IMR-90 (cell line): ENCODE measurements around the gene SPEF2. TPM values are rescaled to one million over a fixed set of nuclear protein-coding genes. Genes with fewer than 3 reads are reported as not detected.

Source experiments
- ATAC-seq: fragments of 200-7000 bp; cut with Tn5 transposase; 2 replicates; pipeline ENCODE4 v1.9.1; 2020; ENCODE audit warnings: low read depth, mild to moderate bottlenecking, moderate library complexity
- BruUV-seq: library from RNA; stranded (reverse); fragments of 400-500 nt; replicated peaks from 2 replicates; lab custom pipeline; 2021; lab: Mats Ljungman, UMichigan
- CTCF ChIA-PET: fragments of 300-600 bp; formaldehyde crosslinking; extraction: SDS; loops from one replicate; lab custom pipeline; 2021; ENCODE audit warnings: antibody characterized with exemption; lab: Yijun Ruan, JAX
- POLR2A ChIA-PET: fragments of 300-600 bp; sonication (Branson Sonifier 250); formaldehyde crosslinking; loops from one replicate; lab custom pipeline; 2022; ENCODE audit warnings: antibody characterized with exemption; ENCODE audit not compliant: unreplicated experiment; lab: Charles Lee
- DNase-seq: peaks from one replicate; pipeline ENCODE4 v3.0.0; 2013
- H2AFZ ChIP-seq: replicated peaks from 2 replicates; pipeline ENCODE3; 2013; ENCODE audit warnings: low read length, mild to moderate bottlenecking; ENCODE audit not compliant: poor library complexity
- H2AK5ac ChIP-seq: 2 replicates; pipeline ENCODE4 v1.6.1; 2013; ENCODE audit warnings: low read depth, low read length, inconsistent platforms
- H2AK9ac ChIP-seq: replicated peaks from 2 replicates; pipeline ENCODE3; 2013; ENCODE audit warnings: mild to moderate bottlenecking, low read depth, low read length, moderate library complexity; ENCODE audit not compliant: poor library complexity
- H2BK120ac ChIP-seq: 2 replicates; pipeline ENCODE4 v1.6.1; 2013; ENCODE audit warnings: low read depth, low read length, inconsistent platforms
- H2BK15ac ChIP-seq: 3 replicates; pipeline ENCODE4 v1.6.1; 2013; ENCODE audit warnings: low read depth, low read length, inconsistent platforms
- H2BK20ac ChIP-seq: 2 replicates; pipeline ENCODE4 v1.6.1; 2013; ENCODE audit warnings: low read depth, mild to moderate bottlenecking, inconsistent platforms, low read length, moderate library complexity
- H2BK5ac ChIP-seq: 2 replicates; pipeline ENCODE4 v1.6.1; 2013; ENCODE audit warnings: mild to moderate bottlenecking, low read depth, low read length, inconsistent platforms; ENCODE audit not compliant: poor library complexity, severe bottlenecking
- H3K14ac ChIP-seq: replicated peaks from 2 replicates; pipeline ENCODE4 v1.6.1; 2013; ENCODE audit warnings: low read depth, low read length, inconsistent platforms
- H3K18ac ChIP-seq: 2 replicates; pipeline ENCODE4 v1.6.1; 2013; ENCODE audit warnings: low read depth, low read length, control low read depth
- H3K23ac ChIP-seq: 2 replicates; pipeline ENCODE4 v1.6.1; 2013; ENCODE audit warnings: low read depth, low read length, inconsistent platforms
- H3K27ac ChIP-seq: 2 replicates; pipeline ENCODE4 v1.5.1; 2013; ENCODE audit warnings: mild to moderate bottlenecking, control low read depth, low read length; ENCODE audit not compliant: insufficient read depth
- H3K27me3 ChIP-seq: 2 replicates; pipeline ENCODE4 v1.6.1; 2013; ENCODE audit warnings: low read length; ENCODE audit not compliant: control insufficient read depth, insufficient read depth
- H3K36me3 ChIP-seq: 2 replicates; pipeline ENCODE4 v1.6.1; 2013; ENCODE audit warnings: low read length, mixed read lengths; ENCODE audit not compliant: control insufficient read depth, insufficient read depth
- H3K4ac ChIP-seq: 2 replicates; pipeline ENCODE4 v1.6.1; 2013; ENCODE audit warnings: low read depth, low read length, inconsistent platforms
- H3K4me1 ChIP-seq: 2 replicates; pipeline ENCODE4 v1.6.1; 2013; ENCODE audit warnings: low read length, mixed read lengths; ENCODE audit not compliant: control insufficient read depth, insufficient read depth
- H3K4me2 ChIP-seq: 2 replicates; pipeline ENCODE4 v1.6.1; 2013; ENCODE audit warnings: low read depth, mild to moderate bottlenecking, control low read depth, low read length, moderate library complexity
- H3K4me3 ChIP-seq: 2 replicates; pipeline ENCODE4 v1.5.1; 2013; ENCODE audit warnings: low read depth, mild to moderate bottlenecking, control low read depth, low read length, moderate library complexity; ENCODE audit not compliant: insufficient read depth
- H3K56ac ChIP-seq: 2 replicates; pipeline ENCODE4 v1.6.1; 2013; ENCODE audit warnings: low read length, inconsistent platforms; ENCODE audit not compliant: insufficient read depth; ENCODE audit errors: extremely low read depth
- H3K79me1 ChIP-seq, 2 experiments: 2 replicates each; pipeline ENCODE4 v1.6.1; 2013; ENCODE audit warnings: low read length in 2 of 2, inconsistent platforms in 1 of 2, low read depth in 1 of 2
- H3K9ac ChIP-seq: 2 replicates; pipeline ENCODE4 v1.6.1; 2013; ENCODE audit warnings: low read depth, low read length, control low read depth
- H3K9me1 ChIP-seq: 2 replicates; pipeline ENCODE4 v1.6.1; 2013; ENCODE audit warnings: low read length, inconsistent platforms; ENCODE audit not compliant: insufficient read depth
- H3K9me3 ChIP-seq: 2 replicates; pipeline ENCODE4 v1.6.1; 2013; ENCODE audit warnings: low read length; ENCODE audit not compliant: control insufficient read depth, insufficient read depth
- H4K20me1 ChIP-seq: 2 replicates; pipeline ENCODE4 v1.6.1; 2013; ENCODE audit warnings: low read length, inconsistent platforms; ENCODE audit not compliant: insufficient read depth
- H4K5ac ChIP-seq: 2 replicates; pipeline ENCODE4 v1.6.1; 2013; ENCODE audit warnings: mild to moderate bottlenecking, low read depth, low read length, control low read depth
- H4K8ac ChIP-seq, 2 experiments: 2 replicates each; pipeline ENCODE4 v1.6.1; 2013; ENCODE audit warnings: low read depth in 2 of 2, low read length in 2 of 2, control low read depth in 1 of 2, inconsistent platforms in 1 of 2
- H4K91ac ChIP-seq: 2 replicates; pipeline ENCODE4 v1.6.1; 2013; ENCODE audit warnings: low read depth, low read length, inconsistent platforms; ENCODE audit not compliant: insufficient read depth
- BHLHE40 ChIP-seq: fragments of 150-350 bp; IDR thresholded peaks from 2 replicates; pipeline ENCODE4 v1.6.1; 2016; ENCODE audit warnings: mild to moderate bottlenecking, low read depth, low read length
- CHD1 ChIP-seq: IDR thresholded peaks from 2 replicates; pipeline ENCODE4 v1.6.1; 2012; ENCODE audit warnings: low read depth, low read length, improper control_type of control experiment
- ELK1 ChIP-seq: fragments of 150-350 bp; IDR thresholded peaks from 2 replicates; pipeline ENCODE4 v1.6.1; 2016; ENCODE audit warnings: low read depth, mild to moderate bottlenecking, low read length, moderate library complexity, borderline replicate concordance
- FOS ChIP-seq: fragments of 150-350 bp; IDR thresholded peaks from 2 replicates; pipeline ENCODE4 v1.6.1; 2016; ENCODE audit warnings: low read depth, low read length
- MAFK ChIP-seq: IDR thresholded peaks from 2 replicates; pipeline ENCODE4 v1.6.1; 2012; ENCODE audit warnings: low read depth, low read length, improper control_type of control experiment
- MAZ ChIP-seq: IDR thresholded peaks from 2 replicates; pipeline ENCODE4 v1.6.1; 2012; ENCODE audit warnings: low read depth, mild to moderate bottlenecking, low read length, improper control_type of control experiment, moderate library complexity, borderline replicate concordance
- MXI1 ChIP-seq: IDR thresholded peaks from 2 replicates; pipeline ENCODE4 v1.6.1; 2012; ENCODE audit warnings: low read depth, mild to moderate bottlenecking, low read length, moderate library complexity, borderline replicate concordance
- NFE2L2 ChIP-seq: fragments of 150-350 bp; IDR thresholded peaks from 2 replicates; pipeline ENCODE4 v1.6.1; 2016; ENCODE audit warnings: low read depth, mild to moderate bottlenecking, low read length
- RAD21 ChIP-seq: IDR thresholded peaks from 2 replicates; pipeline ENCODE4 v1.6.1; 2012; ENCODE audit warnings: low read length, improper control_type of control experiment
- RFX5 ChIP-seq: IDR thresholded peaks from 2 replicates; pipeline ENCODE4 v1.8.0; 2012; ENCODE audit warnings: low read depth, mild to moderate bottlenecking, low read length, moderate library complexity
- SMC3 ChIP-seq: fragments of 150-350 bp; IDR thresholded peaks from 2 replicates; pipeline ENCODE4 v1.6.1; 2016; ENCODE audit warnings: low read depth, mild to moderate bottlenecking, antibody characterized with exemption, low read length, moderate library complexity
- dilution Hi-C: fragments of 300-500 bp; cut with HindIII; formaldehyde crosslinking; loops from one replicate; pipeline ENCODE4 v1.14.3; 2018; ENCODE audit warnings: low sequenced_read_pairs; ENCODE audit not compliant: unreplicated experiment
- in situ Hi-C: fragments of 300-500 bp; cut with MboI; formaldehyde crosslinking; loops from 3 replicates; pipeline ENCODE4 v1.14.3; 2019; ENCODE audit warnings: low sequenced_read_pairs, inconsistent platforms, mixed read lengths
- intact Hi-C: fragments of 100-400 bp; cut with micrococcal nuclease; formaldehyde crosslinking; loops from 2 replicates; pipeline ENCODE4 v1.10.0; 2022
- polyA plus RNA-seq, 3 experiments: library from polyadenylated mRNA; depleted of rRNA; stranded (reverse); fragments of >200 nt; gene quantifications; 2 replicates each; pipeline ENCODE4 v1.2.3, GENCODE V29; 2012; ENCODE audit warnings: low replicate concordance in 1 of 3
- total RNA-seq: library from RNA; depleted of rRNA; stranded (reverse); fragments of >200 nt; gene quantifications from 2 replicates; pipeline ENCODE4 v1.2.3, GENCODE V29; 2012
- TF ChIP-seq, protein P1 (sequence below): fragments of 150-350 bp; IDR thresholded peaks from 2 replicates; pipeline ENCODE4 v1.6.1; 2017; ENCODE audit warnings: mild to moderate bottlenecking, antibody characterized with exemption, low read length, low read depth

Gene SPEF2
- total and polyA plus RNA-seq, 2 of the 4 experiments (the other 2 are of a cell fraction) = 1.7 to 2.3 TPM

- BruUV-seq = no TSS peak
- Histone ChIP-seq H2BK20ac (peak overlapping the region; percentile 28; the same call in 1 of the 2 replicates), H3K4me1 (peaks cover 20% of the 10 kb centered on the region), H4K5ac (peak overlapping the region; percentile 65), H3K27ac (peak overlapping the region; percentile 53), H3K56ac (no peak overlapping the region), H2AK9ac (no peak overlapping the region), H4K20me1 (no peaks in the 10 kb centered on the region), H3K4me3 (no peak overlapping the region), H3K27me3 (no peaks in the 10 kb centered on the region), H3K9me3 (no peaks in the 10 kb centered on the region), H3K9me1 (peaks cover 7% of the 10 kb centered on the region), H2AFZ (no peak overlapping the region), H2BK15ac (peak overlapping the region; percentile 10; the same call in 1 of the 3 replicates), H3K14ac (0 out of 2 replicates have a peak overlapping the region, but pooled peaks have one; percentile 30), H4K91ac (peak overlapping the region; percentile 46), H2BK5ac (peak overlapping the region; percentile 66), H3K4ac (peak overlapping the region; percentile 59; the same call in 1 of the 2 replicates), H3K79me1 (no peaks in the 10 kb centered on the region), H2BK120ac (peak overlapping the region; percentile 82), H3K4me2 (0 out of 2 replicates have a peak overlapping the region, but pooled peaks have one; percentile 8), H3K9ac (no peak overlapping the region), H2AK5ac (0 out of 2 replicates have a peak overlapping the region, but pooled peaks have one; percentile 2), H3K36me3 (no peaks in the 10 kb centered on the region), H4K8ac (peak overlapping the region; percentile 44 to 49; a peak in 3 of 4 replicates), H3K18ac (peak overlapping the region; percentile 63), H3K23ac (no peak overlapping the region; the same call in 1 of the 2 replicates)
- ChIA-PET POLR2A (no interaction called here), CTCF (interaction anchor here (0.9 to 3.1 kb wide), 6 partner anchors 13 to 149 kb away, joined by 3 to 8 read pairs (median 5); no protein-coding TSS in a partner anchor)
- DNase-seq = no peak
- dilution Hi-C loops (no loop called here), intact Hi-C loops (loop anchor here (1.0 to 2.0 kb wide), 2 partner anchors 82 to 150 kb away; no protein-coding TSS in a partner anchor), in situ Hi-C loops (loop anchor here (5.0 kb wide), 1 partner anchor 146 kb away; no protein-coding TSS in a partner anchor)
- TF ChIP-seq ELK1 = no peak
- TF ChIP-seq, protein P1, sequence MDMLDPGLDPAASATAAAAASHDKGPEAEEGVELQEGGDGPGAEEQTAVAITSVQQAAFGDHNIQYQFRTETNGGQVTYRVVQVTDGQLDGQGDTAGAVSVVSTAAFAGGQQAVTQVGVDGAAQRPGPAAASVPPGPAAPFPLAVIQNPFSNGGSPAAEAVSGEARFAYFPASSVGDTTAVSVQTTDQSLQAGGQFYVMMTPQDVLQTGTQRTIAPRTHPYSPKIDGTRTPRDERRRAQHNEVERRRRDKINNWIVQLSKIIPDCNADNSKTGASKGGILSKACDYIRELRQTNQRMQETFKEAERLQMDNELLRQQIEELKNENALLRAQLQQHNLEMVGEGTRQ = no peak
- TF ChIP-seq RFX5 = no peak
- TF ChIP-seq CHD1 = no peak
- no peak for TF ChIP-seq FOS
- TF ChIP-seq MAZ = no peak
- TF ChIP-seq SMC3 = no peak
- TF ChIP-seq BHLHE40 = no peak
- no peak for TF ChIP-seq NFE2L2
- TF ChIP-seq MXI1 = no peak
- no peak for TF ChIP-seq MAFK
- no peak for TF ChIP-seq RAD21
- peak; percentile 3 for ATAC-seq
These were observed 159.1 kb downstream of the SPEF2 start for GRCh38 chr5:35776757-35777156.
